Brain microvascular endothelial cell (primary cell): ENCODE measurements around the gene NADSYN1.

Experiments
- DNase-seq: peaks from one replicate; pipeline ENCODE4 v3.0.0-alpha.2; 2020
- H3K27ac ChIP-seq: fragments of 250-450 bp; sonication (Bioruptor Pico); 2 replicates; pipeline ENCODE4 v1.5.1; 2020; ENCODE audit warnings: mild to moderate bottlenecking, moderate library complexity
- H3K27me3 ChIP-seq: fragments of 250-450 bp; sonication (Bioruptor Pico); replicated peaks from 2 replicates; pipeline ENCODE4 v1.5.1; 2020; ENCODE audit warnings: mild to moderate bottlenecking
- H3K36me3 ChIP-seq: fragments of 250-450 bp; sonication (Bioruptor Pico); replicated peaks from 2 replicates; pipeline ENCODE4 v1.5.1; 2020; ENCODE audit warnings: mild to moderate bottlenecking
- H3K4me3 ChIP-seq: 2 replicates; pipeline ENCODE4 v1.5.1; 2011; ENCODE audit warnings: low read depth, mild to moderate bottlenecking, control low read depth, low read length, moderate library complexity
- in situ Hi-C: cut with HindIII; loops from 2 replicates; pipeline ENCODE4 v1.10.0; 2017; ENCODE audit warnings: low sequenced_read_pairs, low pct_ligation_motif_present
- TF ChIP-seq, protein P1 (sequence below): IDR thresholded peaks from 2 replicates; pipeline ENCODE4 v1.5.1; 2011; ENCODE audit warnings: low read depth, mild to moderate bottlenecking, moderate library complexity, low read length, control low read depth, inconsistent platforms; ENCODE audit errors: missing control alignments

NADSYN1 gene

DNA sequence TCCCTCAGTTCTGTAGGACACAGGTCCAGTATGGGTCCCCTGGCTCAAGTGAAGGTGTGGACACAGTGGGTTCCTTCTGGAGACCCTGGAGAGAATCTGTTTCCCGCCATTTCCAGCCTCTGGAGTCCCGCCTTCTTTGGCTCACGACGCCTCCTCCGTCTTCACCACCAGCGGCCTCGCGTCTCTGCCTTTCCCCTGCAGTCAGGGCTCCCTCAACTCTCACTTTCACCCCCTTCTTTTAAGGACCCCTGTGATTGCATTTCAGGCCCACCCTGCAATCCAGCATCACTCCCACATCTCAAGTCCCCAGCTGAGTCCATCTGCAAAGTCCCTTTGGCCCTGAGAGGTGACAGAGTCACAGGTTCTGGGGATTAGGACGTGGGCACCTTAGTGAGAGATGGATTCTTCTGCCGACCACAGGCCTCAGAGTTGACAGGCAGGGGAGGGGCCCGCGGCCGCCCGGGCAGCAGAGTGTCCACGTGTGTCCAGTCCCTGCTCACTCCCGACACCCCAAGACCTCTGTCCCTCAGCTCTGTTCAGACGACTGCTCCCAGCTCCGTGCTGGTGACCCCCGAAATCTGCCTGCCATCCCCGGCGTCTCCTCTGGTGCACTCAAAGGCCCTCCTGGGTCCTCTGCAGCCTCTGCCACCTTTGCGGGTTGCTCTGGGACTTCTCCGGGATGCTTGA, 37.2 kb downstream of the NADSYN1 start:
- Histone ChIP-seq H3K4me3 (no peak overlapping the region), H3K36me3 (peaks cover 34% of the 10 kb centered on the region), H3K27me3 (no peaks in the 10 kb centered on the region), H3K27ac (no peak overlapping the region)
- in situ Hi-C loops = no loop called here
- no peak for DNase-seq
- TF ChIP-seq, protein P1, sequence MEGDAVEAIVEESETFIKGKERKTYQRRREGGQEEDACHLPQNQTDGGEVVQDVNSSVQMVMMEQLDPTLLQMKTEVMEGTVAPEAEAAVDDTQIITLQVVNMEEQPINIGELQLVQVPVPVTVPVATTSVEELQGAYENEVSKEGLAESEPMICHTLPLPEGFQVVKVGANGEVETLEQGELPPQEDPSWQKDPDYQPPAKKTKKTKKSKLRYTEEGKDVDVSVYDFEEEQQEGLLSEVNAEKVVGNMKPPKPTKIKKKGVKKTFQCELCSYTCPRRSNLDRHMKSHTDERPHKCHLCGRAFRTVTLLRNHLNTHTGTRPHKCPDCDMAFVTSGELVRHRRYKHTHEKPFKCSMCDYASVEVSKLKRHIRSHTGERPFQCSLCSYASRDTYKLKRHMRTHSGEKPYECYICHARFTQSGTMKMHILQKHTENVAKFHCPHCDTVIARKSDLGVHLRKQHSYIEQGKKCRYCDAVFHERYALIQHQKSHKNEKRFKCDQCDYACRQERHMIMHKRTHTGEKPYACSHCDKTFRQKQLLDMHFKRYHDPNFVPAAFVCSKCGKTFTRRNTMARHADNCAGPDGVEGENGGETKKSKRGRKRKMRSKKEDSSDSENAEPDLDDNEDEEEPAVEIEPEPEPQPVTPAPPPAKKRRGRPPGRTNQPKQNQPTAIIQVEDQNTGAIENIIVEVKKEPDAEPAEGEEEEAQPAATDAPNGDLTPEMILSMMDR = no peak

DNA sequence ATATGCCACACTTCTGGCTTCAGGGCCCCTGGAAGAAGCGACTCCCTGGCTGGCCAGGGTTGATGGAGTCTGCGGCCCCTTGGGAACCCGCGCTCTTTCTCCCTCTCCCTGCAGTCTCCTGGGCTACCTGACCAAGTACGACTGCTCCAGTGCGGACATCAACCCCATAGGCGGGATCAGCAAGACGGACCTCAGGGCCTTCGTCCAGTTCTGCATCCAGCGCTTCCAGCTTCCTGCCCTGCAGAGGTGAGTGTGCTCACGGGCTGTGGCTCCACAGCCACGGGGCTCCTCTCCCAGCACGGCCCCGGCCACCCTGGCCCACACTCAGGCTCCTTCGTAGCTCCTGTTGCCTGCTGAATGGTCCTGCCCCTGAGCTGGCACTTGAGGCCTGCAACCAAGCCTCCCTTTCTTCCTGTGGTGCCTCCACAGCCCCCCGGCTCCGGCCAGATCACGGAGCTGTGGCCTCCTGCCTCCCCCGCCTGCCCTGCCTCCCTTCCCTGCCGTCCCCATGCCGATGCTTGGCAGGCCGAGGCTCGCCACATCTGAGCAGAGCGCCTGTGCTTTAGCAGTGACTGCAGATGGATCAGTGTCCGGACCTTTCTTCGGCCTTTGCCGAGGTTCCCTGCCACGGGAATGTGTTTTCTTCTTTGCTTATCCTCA, 37.9 kb downstream of the NADSYN1 start:
- in situ Hi-C loops = no loop called here
- Histone ChIP-seq H3K36me3 (peaks cover 31% of the 10 kb centered on the region), H3K4me3 (no peak overlapping the region), H3K27ac (no peak overlapping the region), H3K27me3 (no peaks in the 10 kb centered on the region)
- TF ChIP-seq, protein P1 = no peak
- DNase-seq = no peak

DNA sequence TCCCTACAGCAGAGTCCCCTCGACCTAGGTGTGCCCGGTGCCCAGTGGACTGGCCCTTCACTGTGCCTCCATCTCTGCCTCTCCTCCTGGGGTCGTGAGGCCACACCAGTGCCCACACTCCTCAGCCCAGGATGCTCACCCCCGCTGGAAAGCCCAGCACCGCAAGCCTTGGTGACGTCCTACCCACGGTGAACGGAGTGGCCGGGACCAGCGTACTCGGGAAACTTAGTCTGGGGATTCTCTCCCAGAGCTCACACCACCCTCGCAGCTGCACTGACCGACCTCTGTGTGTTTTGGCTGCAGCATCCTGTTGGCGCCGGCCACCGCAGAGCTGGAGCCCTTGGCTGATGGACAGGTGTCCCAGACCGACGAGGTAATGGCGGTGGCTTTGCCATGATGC, 38.5 kb downstream of the NADSYN1 start:
- H3K27me3 ChIP-seq = no peaks in the 10 kb centered on the region
- in situ Hi-C loops = no loop called here
- no peak overlapping the region for H3K27ac ChIP-seq
- H3K36me3 ChIP-seq = peaks cover 25% of the 10 kb centered on the region
- DNase-seq = no peak
- no peak overlapping the region for H3K4me3 ChIP-seq
- TF ChIP-seq, protein P1 = no peak

DNA sequence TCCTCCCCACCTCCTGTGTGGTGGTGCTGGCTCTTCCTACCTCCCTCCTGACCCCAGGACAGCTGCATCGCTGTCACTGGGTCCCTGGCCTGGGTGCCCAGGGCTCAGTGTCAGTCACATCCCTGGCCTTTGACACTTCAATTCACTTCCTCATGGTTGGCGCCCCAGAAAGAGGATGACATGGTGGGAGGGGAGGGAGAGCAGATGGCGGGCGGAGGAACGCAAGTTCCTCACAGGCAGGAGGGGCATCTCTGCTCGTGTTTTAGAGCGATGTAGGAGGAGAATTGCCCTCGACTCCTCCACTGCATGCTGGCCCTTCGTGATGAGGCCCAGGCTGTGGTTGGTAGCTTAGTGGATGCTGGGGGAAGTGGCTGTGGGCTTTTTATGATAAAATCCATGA, 38.9 kb downstream of the NADSYN1 start:
- Histone ChIP-seq H3K27ac (no peak overlapping the region), H3K27me3 (no peaks in the 10 kb centered on the region), H3K36me3 (peaks cover 23% of the 10 kb centered on the region), H3K4me3 (no peak overlapping the region)
- no peak for DNase-seq
- in situ Hi-C loops = no loop called here
- TF ChIP-seq, protein P1 = no peak

DNA sequence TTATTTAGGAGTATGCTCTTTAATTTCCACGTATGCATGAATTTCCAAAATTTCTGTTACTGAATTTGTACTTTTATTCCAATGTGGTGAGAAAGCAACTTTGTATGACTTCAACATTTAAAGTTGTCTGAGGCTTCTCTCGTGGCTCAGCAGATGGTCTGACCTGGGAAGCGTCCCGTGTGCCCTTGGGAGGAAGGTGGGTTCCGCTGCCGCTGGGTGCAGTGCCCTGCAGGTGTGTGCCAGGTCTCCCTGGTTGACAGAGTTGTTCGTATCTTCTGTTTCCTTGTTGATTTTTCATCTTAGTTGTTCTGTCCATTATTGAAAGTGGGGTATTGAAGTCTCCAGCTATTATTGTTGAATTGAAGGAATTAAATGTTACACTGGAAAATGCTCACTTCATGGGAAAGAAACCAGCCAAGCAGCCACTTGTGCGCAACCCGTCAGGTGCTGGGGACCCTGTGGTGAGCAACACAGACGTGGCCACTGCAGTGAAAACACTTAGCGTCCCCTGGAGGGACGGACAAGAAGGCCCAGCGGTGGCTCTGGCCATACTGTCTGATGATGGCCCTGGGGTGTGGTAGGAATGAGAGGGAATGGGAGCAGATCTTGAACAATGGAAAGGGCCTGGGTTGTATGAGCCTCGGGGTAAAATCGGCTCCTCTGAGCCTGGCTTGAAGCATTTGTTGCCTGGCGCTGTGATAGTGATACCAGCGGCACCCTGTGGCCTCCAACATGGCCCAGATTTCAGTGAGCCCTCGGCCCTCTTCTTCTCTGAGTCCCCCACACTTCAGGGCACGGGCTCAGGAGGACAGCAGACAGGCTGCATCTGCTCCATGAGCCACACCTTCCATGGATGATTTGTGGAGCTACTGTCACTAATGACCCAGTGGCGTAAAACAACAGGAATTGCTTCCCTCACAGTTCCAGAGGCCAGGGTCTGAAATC, 42.6 kb downstream of the NADSYN1 start:
- DNase-seq = no peak
- TF ChIP-seq, protein P1 = no peak
- no peaks in the 10 kb centered on the region for H3K27me3 ChIP-seq
- in situ Hi-C loops = no loop called here
- peaks cover 48% of the 10 kb centered on the region for H3K36me3 ChIP-seq
- no peak overlapping the region for H3K27ac ChIP-seq
- H3K4me3 ChIP-seq = no peak overlapping the region
